Measurements from ENCODE around the gene CDHR2.
"Not testable (repeated sequence)": the region's sequence is repeated elsewhere in the genome, so short reads cannot be mapped to it uniquely, and the experiment has no call there.

Gene CDHR2

DNA sequence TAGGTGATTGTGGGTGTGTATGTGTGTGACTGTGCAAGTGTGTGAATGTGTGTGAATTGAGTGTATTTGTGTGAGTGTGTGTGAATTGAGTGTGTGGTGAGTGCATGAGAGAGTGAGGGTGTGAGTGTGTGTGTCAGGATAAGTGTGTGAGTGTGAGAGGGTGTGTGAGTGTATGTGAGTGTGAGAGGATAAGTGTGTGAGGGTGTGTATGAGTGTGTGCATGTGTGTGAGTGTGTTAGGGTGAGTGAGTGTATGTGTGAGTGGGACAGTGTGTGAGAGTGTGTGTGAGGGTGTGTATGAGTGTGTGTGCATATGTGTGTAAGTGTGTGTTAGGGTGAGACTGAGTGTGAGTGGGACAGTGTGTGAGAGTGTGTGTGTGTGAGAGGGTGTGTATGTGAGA, 39.2 kb downstream of the CDHR2 start:
- TF ChIP-seq SPI1 (IDR thresholded peaks at IDR 0.05; ENCODE audit: borderline replicate concordance, low read depth) (no peak), GABPA (IDR thresholded peaks at IDR 0.05; ENCODE audit: low read depth) (no peak), POLR2AphosphoS5 (IDR thresholded peaks at IDR 0.05; ENCODE audit: low read depth) (no peak)
- TF ChIP-seq, protein P1, sequence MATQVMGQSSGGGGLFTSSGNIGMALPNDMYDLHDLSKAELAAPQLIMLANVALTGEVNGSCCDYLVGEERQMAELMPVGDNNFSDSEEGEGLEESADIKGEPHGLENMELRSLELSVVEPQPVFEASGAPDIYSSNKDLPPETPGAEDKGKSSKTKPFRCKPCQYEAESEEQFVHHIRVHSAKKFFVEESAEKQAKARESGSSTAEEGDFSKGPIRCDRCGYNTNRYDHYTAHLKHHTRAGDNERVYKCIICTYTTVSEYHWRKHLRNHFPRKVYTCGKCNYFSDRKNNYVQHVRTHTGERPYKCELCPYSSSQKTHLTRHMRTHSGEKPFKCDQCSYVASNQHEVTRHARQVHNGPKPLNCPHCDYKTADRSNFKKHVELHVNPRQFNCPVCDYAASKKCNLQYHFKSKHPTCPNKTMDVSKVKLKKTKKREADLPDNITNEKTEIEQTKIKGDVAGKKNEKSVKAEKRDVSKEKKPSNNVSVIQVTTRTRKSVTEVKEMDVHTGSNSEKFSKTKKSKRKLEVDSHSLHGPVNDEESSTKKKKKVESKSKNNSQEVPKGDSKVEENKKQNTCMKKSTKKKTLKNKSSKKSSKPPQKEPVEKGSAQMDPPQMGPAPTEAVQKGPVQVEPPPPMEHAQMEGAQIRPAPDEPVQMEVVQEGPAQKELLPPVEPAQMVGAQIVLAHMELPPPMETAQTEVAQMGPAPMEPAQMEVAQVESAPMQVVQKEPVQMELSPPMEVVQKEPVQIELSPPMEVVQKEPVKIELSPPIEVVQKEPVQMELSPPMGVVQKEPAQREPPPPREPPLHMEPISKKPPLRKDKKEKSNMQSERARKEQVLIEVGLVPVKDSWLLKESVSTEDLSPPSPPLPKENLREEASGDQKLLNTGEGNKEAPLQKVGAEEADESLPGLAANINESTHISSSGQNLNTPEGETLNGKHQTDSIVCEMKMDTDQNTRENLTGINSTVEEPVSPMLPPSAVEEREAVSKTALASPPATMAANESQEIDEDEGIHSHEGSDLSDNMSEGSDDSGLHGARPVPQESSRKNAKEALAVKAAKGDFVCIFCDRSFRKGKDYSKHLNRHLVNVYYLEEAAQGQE (IDR thresholded peaks at IDR 0.05; ENCODE audit: insufficient replicate concordance, low read depth) = no peak
- TF ChIP-seq, protein P2, sequence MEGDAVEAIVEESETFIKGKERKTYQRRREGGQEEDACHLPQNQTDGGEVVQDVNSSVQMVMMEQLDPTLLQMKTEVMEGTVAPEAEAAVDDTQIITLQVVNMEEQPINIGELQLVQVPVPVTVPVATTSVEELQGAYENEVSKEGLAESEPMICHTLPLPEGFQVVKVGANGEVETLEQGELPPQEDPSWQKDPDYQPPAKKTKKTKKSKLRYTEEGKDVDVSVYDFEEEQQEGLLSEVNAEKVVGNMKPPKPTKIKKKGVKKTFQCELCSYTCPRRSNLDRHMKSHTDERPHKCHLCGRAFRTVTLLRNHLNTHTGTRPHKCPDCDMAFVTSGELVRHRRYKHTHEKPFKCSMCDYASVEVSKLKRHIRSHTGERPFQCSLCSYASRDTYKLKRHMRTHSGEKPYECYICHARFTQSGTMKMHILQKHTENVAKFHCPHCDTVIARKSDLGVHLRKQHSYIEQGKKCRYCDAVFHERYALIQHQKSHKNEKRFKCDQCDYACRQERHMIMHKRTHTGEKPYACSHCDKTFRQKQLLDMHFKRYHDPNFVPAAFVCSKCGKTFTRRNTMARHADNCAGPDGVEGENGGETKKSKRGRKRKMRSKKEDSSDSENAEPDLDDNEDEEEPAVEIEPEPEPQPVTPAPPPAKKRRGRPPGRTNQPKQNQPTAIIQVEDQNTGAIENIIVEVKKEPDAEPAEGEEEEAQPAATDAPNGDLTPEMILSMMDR (IDR thresholded peaks at IDR 0.05; ENCODE audit: insufficient read depth, low read length) = no peak
- H3K27me3 ChIP-seq (ENCODE audit: insufficient read depth, poor library complexity, severe bottlenecking) = no peaks in the 10 kb centered on the region
- DNase-seq (ENCODE audit: low read depth in 1 of 2, low spot score in 1 of 2) = no peak
- no peak overlapping the region for H3K27ac ChIP-seq (replicated peaks)
- no peak overlapping the region for H3K4me3 ChIP-seq (replicated peaks; ENCODE audit: insufficient read depth, low read length)

DNA sequence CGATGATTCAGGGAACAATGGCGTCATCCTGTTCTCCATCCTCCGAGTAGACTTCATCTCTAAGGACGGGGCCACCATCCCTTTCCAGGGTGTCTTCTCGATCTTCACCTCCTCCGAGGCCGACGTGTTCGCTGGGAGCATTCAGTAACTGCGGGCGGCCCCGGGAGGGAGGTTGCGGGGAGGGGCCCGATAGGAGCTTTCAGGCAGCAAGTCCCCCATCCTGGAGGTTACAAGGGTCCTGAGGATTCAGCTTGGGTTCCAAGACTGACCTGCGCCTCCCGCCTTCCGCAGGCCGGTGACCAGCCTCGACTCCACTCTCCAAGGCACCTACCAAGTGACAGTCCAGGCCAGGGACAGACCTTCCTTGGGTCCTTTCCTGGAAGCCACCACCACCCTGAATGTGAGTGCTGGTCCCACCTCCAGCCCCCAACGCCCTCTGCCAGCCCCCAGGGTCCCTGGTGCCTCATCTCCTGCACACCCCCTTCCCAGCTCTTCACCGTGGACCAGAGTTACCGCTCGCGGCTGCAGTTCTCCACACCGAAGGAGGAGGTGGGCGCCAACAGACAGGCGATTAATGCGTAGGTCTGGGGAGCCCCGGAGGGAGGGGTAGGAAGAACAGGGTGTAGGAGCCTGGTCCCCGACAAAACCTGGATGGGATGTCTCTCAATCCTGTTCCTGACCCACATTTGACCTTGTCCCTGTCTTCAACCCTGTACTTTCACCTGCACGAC, 40.1 kb downstream of the CDHR2 start:
- DNase-seq (ENCODE audit: low read depth in 1 of 2, low spot score in 1 of 2) = no peak
- Histone ChIP-seq H3K27me3 (ENCODE audit: insufficient read depth, poor library complexity, severe bottlenecking) (no peaks in the 10 kb centered on the region), H3K4me3 (replicated peaks; ENCODE audit: insufficient read depth, low read length) (no peak overlapping the region), H3K27ac (replicated peaks) (no peak overlapping the region)
- TF ChIP-seq SPI1 (IDR thresholded peaks at IDR 0.05; ENCODE audit: borderline replicate concordance, low read depth) = no peak
- TF ChIP-seq GABPA (IDR thresholded peaks at IDR 0.05; ENCODE audit: low read depth) = no peak
- no peak for TF ChIP-seq POLR2AphosphoS5 (IDR thresholded peaks at IDR 0.05; ENCODE audit: low read depth)
- TF ChIP-seq, protein P1 (IDR thresholded peaks at IDR 0.05; ENCODE audit: insufficient replicate concordance, low read depth) = no peak
- TF ChIP-seq, protein P2 (IDR thresholded peaks at IDR 0.05; ENCODE audit: insufficient read depth, low read length) = no peak

DNA sequence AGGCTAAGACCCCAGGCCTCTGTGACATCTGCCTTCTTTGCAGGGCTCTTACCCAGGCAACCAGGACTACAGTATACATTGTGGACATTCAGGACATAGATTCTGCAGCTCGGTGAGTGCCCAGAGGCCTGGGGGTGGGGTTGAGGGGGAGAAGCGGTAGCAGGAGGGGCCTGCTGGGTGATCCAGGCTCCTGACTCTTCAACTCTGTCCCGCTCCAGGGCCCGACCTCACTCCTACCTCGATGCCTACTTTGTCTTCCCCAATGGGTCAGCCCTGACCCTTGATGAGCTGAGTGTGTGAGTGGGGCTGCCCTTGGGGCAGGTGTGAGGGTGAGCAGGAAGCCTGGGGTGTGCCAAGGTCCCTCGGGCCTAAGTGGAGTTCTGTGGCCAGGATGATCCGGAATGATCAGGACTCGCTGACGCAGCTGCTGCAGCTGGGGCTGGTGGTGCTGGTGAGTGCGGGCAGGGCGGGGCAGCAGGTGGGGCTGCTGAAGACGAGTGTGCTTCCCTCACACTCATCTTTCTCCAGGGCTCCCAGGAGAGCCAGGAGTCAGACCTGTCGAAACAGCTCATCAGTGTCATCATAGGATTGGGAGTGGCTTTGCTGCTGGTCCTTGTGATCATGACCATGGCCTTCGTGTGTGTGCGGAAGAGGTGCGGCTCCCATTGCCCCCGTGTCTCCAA, 41.0 kb downstream of the CDHR2 start:
- Histone ChIP-seq H3K4me3 (replicated peaks; ENCODE audit: insufficient read depth, low read length) (no peak overlapping the region), H3K27ac (replicated peaks) (no peak overlapping the region), H3K27me3 (ENCODE audit: insufficient read depth, poor library complexity, severe bottlenecking) (no peaks in the 10 kb centered on the region)
- no peak for DNase-seq (ENCODE audit: low read depth in 1 of 2, low spot score in 1 of 2)
- TF ChIP-seq, protein P2 (IDR thresholded peaks at IDR 0.05; ENCODE audit: insufficient read depth, low read length) = no peak
- TF ChIP-seq, protein P1 (IDR thresholded peaks at IDR 0.05; ENCODE audit: insufficient replicate concordance, low read depth) = no peak
- TF ChIP-seq POLR2AphosphoS5 (IDR thresholded peaks at IDR 0.05; ENCODE audit: low read depth) (no peak), GABPA (IDR thresholded peaks at IDR 0.05; ENCODE audit: low read depth) (no peak), SPI1 (IDR thresholded peaks at IDR 0.05; ENCODE audit: borderline replicate concordance, low read depth) (no peak)

DNA sequence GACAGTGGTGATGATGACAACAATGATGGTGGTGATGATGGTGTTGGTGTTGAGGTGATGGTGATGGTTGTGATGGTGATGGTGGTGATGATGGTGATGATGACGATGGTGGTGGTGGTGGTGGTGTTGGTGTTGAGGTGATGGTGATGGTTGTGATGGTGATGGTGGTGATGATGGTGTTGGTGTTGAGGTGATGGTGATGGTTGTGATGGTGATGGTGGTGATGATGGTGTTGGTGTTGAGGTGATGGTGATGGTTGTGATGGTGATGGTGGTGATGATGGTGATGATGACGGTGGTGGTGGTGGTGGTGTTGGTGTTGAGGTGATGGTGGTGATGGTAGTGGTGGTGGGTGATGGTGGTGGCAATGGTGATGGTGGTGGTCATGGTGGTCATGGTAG, 42.5 kb downstream of the CDHR2 start:
- H3K27me3 ChIP-seq (ENCODE audit: insufficient read depth, poor library complexity, severe bottlenecking); DNase-seq (ENCODE audit: low read depth in 1 of 2, low spot score in 1 of 2); H3K27ac ChIP-seq (replicated peaks); H3K4me3 ChIP-seq (replicated peaks; ENCODE audit: insufficient read depth, low read length): not testable (repeated sequence)
